Natural killer cell (primary cell): Measurements from ENCODE around the gene DIPK1A. TPM values are rescaled to one million over a fixed set of nuclear protein-coding genes. Genes with fewer than 3 reads are reported as not detected.

Experiments used
- ATAC-seq, 3 donors: fragments of 150-1000 bp in 2 of 3; fragments of 200-7000 bp in 1 of 3; cut with Tn5 transposase; 1 replicate in 1 of 3; 2 replicates in 2 of 3; pipeline ENCODE4 v1.10.0; 2021; ENCODE audit warnings: mild to moderate bottlenecking in 2 of 3, moderate library complexity in 2 of 3
- DNase-seq, 2 donors: peaks; one replicate each; pipeline versions ENCODE4 v3.0.0 to v3.0.0-alpha.2; 2013 to 2021; ENCODE audit warnings: mixed read lengths in 1 of 2
- H3K27ac ChIP-seq: one replicate; pipeline ENCODE4 v1.5.1; 2013; ENCODE audit warnings: mild to moderate bottlenecking, low read length
- H3K27me3 ChIP-seq: one replicate; pipeline ENCODE4 v1.6.1; 2013; ENCODE audit warnings: low read length; ENCODE audit not compliant: control insufficient read depth, insufficient read depth
- H3K36me3 ChIP-seq: one replicate; pipeline ENCODE4 v1.6.1; 2013; ENCODE audit warnings: low read length; ENCODE audit not compliant: control insufficient read depth, insufficient read depth
- H3K4me1 ChIP-seq: one replicate; pipeline ENCODE4 v1.6.1; 2013; ENCODE audit warnings: low read length; ENCODE audit not compliant: control insufficient read depth, insufficient read depth
- H3K4me3 ChIP-seq: one replicate; pipeline ENCODE4 v1.5.1; 2013; ENCODE audit warnings: low read length
- H3K9me3 ChIP-seq: one replicate; pipeline ENCODE4 v1.6.1; 2013; ENCODE audit warnings: low read length; ENCODE audit not compliant: control insufficient read depth, insufficient read depth
- H3K27ac Mint-ChIP-seq, 2 donors: one replicate each; pipeline ENCODE4 v1.8.0; 2022; ENCODE audit warnings: mild to moderate bottlenecking in 2 of 2, mixed read lengths in 2 of 2, moderate library complexity in 1 of 2
- H3K27me3 Mint-ChIP-seq, 2 donors: one replicate each; pipeline ENCODE4 v1.8.0; 2022; ENCODE audit warnings: low read depth in 2 of 2, mixed read lengths in 2 of 2
- H3K36me3 Mint-ChIP-seq: one replicate; pipeline ENCODE4 v1.8.0; 2022; ENCODE audit warnings: mixed read lengths
- H3K4me1 Mint-ChIP-seq, 2 donors: one replicate each; pipeline ENCODE4 v1.8.0; 2022; ENCODE audit warnings: mixed read lengths in 2 of 2
- H3K4me3 Mint-ChIP-seq: one replicate; pipeline ENCODE4 v1.8.0; 2022; ENCODE audit warnings: mild to moderate bottlenecking, moderate library complexity, mixed read lengths
- H3K9me3 Mint-ChIP-seq, 2 donors: one replicate each; pipeline ENCODE4 v1.8.0; 2022; ENCODE audit warnings: mixed read lengths in 2 of 2
- CTCF ChIP-seq: fragments of 200-600 bp; IDR thresholded peaks from one replicate; pipeline ENCODE4 v1.8.0; 2022; ENCODE audit warnings: antibody characterized with exemption
- WGBS: methylation state at CpG from one replicate; pipeline ENCODE4 v1.1.7; 2013; ENCODE audit warnings: missing lambda C conversion rate; ENCODE audit not compliant: insufficient coverage; 5-methylcytosine and 5-hydroxymethylcytosine counted together
- intact Hi-C: fragments of 100-400 bp; cut with micrococcal nuclease; formaldehyde crosslinking; loops from one replicate; pipeline ENCODE4 v1.14.2; 2022
- total RNA-seq, 4 donors: library from RNA; stranded (reverse); fragments of 120-200 nt in 1 of 4; gene quantifications; one replicate each; pipeline versions ENCODE4 v1.2.3 to v1.2.4, GENCODE V29; 2013 to 2022

The DIPK1A gene
- total RNA-seq, 3 donors from 2014 or later (not counting 1 experiment from before 2014, with no cell fraction given): 7.0 to 11.3 (median 11.2) TPM

GRCh38 chr1:92936865-92937264 is 24.4 kb downstream of the DIPK1A start:
- DNase-seq (no peak), ATAC-seq (no peak)
- no peak overlapping the region for H3K4me3 Mint-ChIP-seq
- WGBS: 96% methylated on average over 1 of the region's 1 CpG
- Histone ChIP-seq H3K9me3 (no peaks in the 10 kb centered on the region), H3K27me3 (no peaks in the 10 kb centered on the region), H3K4me3 (no peak overlapping the region), H3K36me3 (no peaks in the 10 kb centered on the region), H3K4me1 (peaks cover 3% of the 10 kb centered on the region), H3K27ac (no peak overlapping the region)
- no peaks in the 10 kb centered on the region for H3K36me3 Mint-ChIP-seq
- no peaks in the 10 kb centered on the region for H3K9me3 Mint-ChIP-seq
- peaks cover 34 to 36% of the 10 kb centered on the region in 2 donors for H3K4me1 Mint-ChIP-seq
- intact Hi-C loops: no loop called here
- TF ChIP-seq CTCF: no peak
- no peaks in the 10 kb centered on the region for H3K27me3 Mint-ChIP-seq
- H3K27ac Mint-ChIP-seq: no peak overlapping the region

DNA sequence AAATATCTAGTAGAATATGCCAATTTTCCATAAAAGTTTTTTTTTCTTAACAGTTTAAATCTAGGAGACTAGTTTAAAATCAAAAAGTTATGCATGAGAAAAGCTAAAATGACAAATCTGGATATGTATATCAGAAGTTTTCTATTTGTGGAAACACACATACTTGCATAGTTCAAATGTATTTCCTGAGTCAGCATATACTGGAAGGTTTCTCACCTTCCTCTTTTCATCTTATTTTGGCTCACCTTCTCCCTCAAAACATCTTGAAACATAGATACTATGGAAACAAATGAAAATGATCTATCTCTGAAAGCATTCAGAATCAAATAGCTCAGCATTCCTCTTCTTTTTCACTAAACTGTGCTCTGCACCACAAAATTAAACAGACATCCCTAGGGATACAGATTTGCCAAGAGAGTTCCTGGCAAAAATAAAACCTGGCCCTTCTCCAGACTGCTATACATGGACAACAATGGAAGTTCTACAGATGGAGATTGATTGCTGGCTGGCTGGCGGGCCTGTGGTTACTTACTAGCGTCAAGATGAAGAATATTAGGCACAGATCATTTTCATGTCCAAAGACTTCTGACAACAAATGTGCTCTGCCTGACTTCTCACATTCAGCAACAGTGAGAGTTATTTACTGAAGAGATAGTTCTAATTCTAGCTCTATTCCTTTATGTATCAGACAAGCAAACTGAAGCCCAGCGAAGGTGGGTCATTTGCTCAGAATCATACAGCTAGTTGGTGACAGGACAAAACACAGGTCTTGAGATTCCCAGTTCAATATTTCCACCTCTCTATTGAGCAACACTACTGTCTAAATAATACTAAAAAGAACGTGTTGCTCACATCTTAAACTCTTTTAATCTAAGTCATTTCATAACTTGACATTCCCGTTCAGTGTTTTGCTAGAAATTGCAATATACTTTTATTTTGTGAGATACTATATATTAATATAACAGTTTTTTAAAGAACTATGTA is 26.6 kb downstream of the DIPK1A start:
- DNase-seq (no peak), ATAC-seq (no peak)
- Histone ChIP-seq H3K4me3 (no peak overlapping the region), H3K9me3 (no peaks in the 10 kb centered on the region), H3K27ac (no peak overlapping the region), H3K4me1 (peaks cover 3% of the 10 kb centered on the region), H3K36me3 (no peaks in the 10 kb centered on the region), H3K27me3 (no peaks in the 10 kb centered on the region)
- Mint-ChIP-seq H3K27me3 (no peaks in the 10 kb centered on the region), H3K4me1 (peaks cover 42 to 49% of the 10 kb centered on the region in 2 donors), H3K27ac (no peak overlapping the region), H3K9me3 (no peaks in the 10 kb centered on the region), H3K4me3 (no peak overlapping the region), H3K36me3 (no peaks in the 10 kb centered on the region)
- intact Hi-C loops: no loop called here
- 86% methylated on average over 4 of the region's 5 CpGs for WGBS
- no peak for TF ChIP-seq CTCF

GRCh38 chr1:92933459-92933858 is 27.8 kb downstream of the DIPK1A start:
- peaks cover 6% of the 10 kb centered on the region for H3K4me1 ChIP-seq
- TF ChIP-seq CTCF: no peak
- H3K4me3 ChIP-seq: no peak overlapping the region
- 85% methylated on average over 2 of the region's 2 CpGs for whole genome bisulfite sequencing
- H3K9me3 ChIP-seq: no peaks in the 10 kb centered on the region
- no peak overlapping the region for H3K4me3 Mint-ChIP-seq
- H3K4me1 Mint-ChIP-seq: peaks cover 47 to 54% of the 10 kb centered on the region in 2 donors
- no peak overlapping the region for H3K27ac Mint-ChIP-seq
- no peaks in the 10 kb centered on the region for H3K27me3 ChIP-seq
- no peak for DNase-seq
- H3K36me3 ChIP-seq: no peaks in the 10 kb centered on the region
- intact Hi-C loops: no loop called here
- H3K27ac ChIP-seq: no peak overlapping the region
- no peak for ATAC-seq
- H3K27me3 Mint-ChIP-seq: no peaks in the 10 kb centered on the region
- no peaks in the 10 kb centered on the region for H3K36me3 Mint-ChIP-seq
- no peaks in the 10 kb centered on the region for H3K9me3 Mint-ChIP-seq
